NOMO-1 (cell line): Measurements from ENCODE around the gene BST2.

Experiments
- DNase-seq, 2 experiments: peaks; one replicate each; lab custom pipeline; 2025; ENCODE audit not compliant: unreplicated experiment in 2 of 2; lab: John Stamatoyannopoulos, UW

The BST2 gene

GRCh38 chr19:17419621-17420474 lies 14.4 kb upstream of the BST2 start, which contains the start of gene MVB12A:
Gene MVB12A (plus strand): TSS chr19:17420047. CDS start chr19:17420136, 89 bp downstream.
- DNase-seq: peak; percentile 95 to 98

- peak in 1 of 2 experiments; percentile 16 for DNase-seq
Measured at GRCh38 chr19:17419154-17419620, 13.8 kb upstream of the BST2 start.

GRCh38 chr19:17418710-17419109 lies 13.3 kb upstream of the BST2 start:
- DNase-seq: no peak

GRCh38 chr19:17415121-17415520 lies 9.7 kb upstream of the BST2 start:
- no peak for DNase-seq

- DNase-seq: no peak
Measured at GRCh38 chr19:17414097-17414496, 8.7 kb upstream of the BST2 start.

GRCh38 chr19:17411801-17412200 lies 6.4 kb upstream of the BST2 start:
- no peak for DNase-seq

GRCh38 chr19:17409990-17410389 lies 4.6 kb upstream of the BST2 start:
- no peak for DNase-seq

GRCh38 chr19:17406887-17407196 lies 1.4 kb upstream of the BST2 start:
- no peak for DNase-seq

GRCh38 chr19:17406046-17406886 lies 836 bp upstream of the BST2 start:
- DNase-seq: no peak

- DNase-seq: no peak
Measured at GRCh38 chr19:17404621-17405249, 695 bp downstream of the BST2 start.

- DNase-seq: no peak
Measured at GRCh38 chr19:17404015-17404414, 1.4 kb downstream of the BST2 start.

GRCh38 chr19:17402982-17403855 lies 2.2 kb downstream of the BST2 start:
- DNase-seq: no peak

- no peak for DNase-seq
Measured at GRCh38 chr19:17401628-17402027, 3.8 kb downstream of the BST2 start.

- DNase-seq: no peak
Measured at GRCh38 chr19:17398902-17399527, 6.4 kb downstream of the BST2 start.

- peak; percentile 40 to 61 for DNase-seq
Measured at GRCh38 chr19:17394891-17395415, 10.5 kb downstream of the BST2 start.

- DNase-seq: no peak
Measured at GRCh38 chr19:17393914-17394313, 11.5 kb downstream of the BST2 start, which contains the start of gene CCDC194. Gene CCDC194 (minus strand): TSS chr19:17394196. CDS start chr19:17394158, 38 bp downstream.

- DNase-seq: no peak
Measured at GRCh38 chr19:17393002-17393401, 12.4 kb downstream of the BST2 start.

GRCh38 chr19:17391371-17392151 lies 13.9 kb downstream of the BST2 start:
- DNase-seq: peak; percentile 73
